K562 (cell line): ENCODE measurements around the gene FLT1. TPM values are rescaled to one million over a fixed set of nuclear protein-coding genes. Genes with fewer than 3 reads are reported as not detected.

Source experiments
- ATAC-seq: fragments of 200-7000 bp; cut with Tn5 transposase; 3 replicates; pipeline ENCODE4 v1.9.1; 2020; ENCODE audit warnings: moderate library complexity
- BruUV-seq: library from RNA; stranded (reverse); fragments of 400-500 nt; replicated peaks from 2 replicates; lab custom pipeline; 2021; lab: Mats Ljungman, UMichigan
- CTCF ChIA-PET: fragments of 300-600 bp; formaldehyde crosslinking; extraction: SDS; loops from one replicate; lab custom pipeline; 2021; ENCODE audit warnings: low intra/inter-chr PET ratio; lab: Yijun Ruan, JAX
- POLR2A ChIA-PET: fragments of 300-600, 350-650 bp; sonication (Branson Sonifier 250); formaldehyde crosslinking; extraction: SDS; loops from one replicate; lab custom pipeline; 2021; ENCODE audit warnings: antibody characterized with exemption, inconsistent platforms; lab: Yijun Ruan, JAX
- DNase-seq, 4 experiments: peaks; one replicate each; pipeline versions ENCODE4 v3.0.0 to v3.0.0-alpha.2; 2011 to 2018; ENCODE audit warnings: low spot score in 3 of 4, mixed read lengths in 3 of 4; ENCODE audit errors: extremely low read depth in 1 of 4
- FAIRE-seq: peaks from 2 replicates; lab custom pipeline; 2011; peaks lifted over from hg19 to GRCh38; lab: Jason Lieb, UNC
- H2AFZ ChIP-seq: 2 replicates; pipeline ENCODE4 v1.6.0; 2011; ENCODE audit warnings: low read depth, low read length, control low read depth, inconsistent platforms
- H3K27ac ChIP-seq: fragments of 200-600 bp; 3 replicates; pipeline ENCODE4 v1.8.0; 2011; ENCODE audit warnings: low read depth, mild to moderate bottlenecking, control low read depth, inconsistent platforms, low read length, moderate library complexity, mixed read lengths; ENCODE audit errors: extremely low read depth
- H3K27me3 ChIP-seq, 2 experiments: fragments of 300-600 bp in 1 of 2; 2 replicates in 1 of 2; 3 replicates in 1 of 2; pipeline versions ENCODE4 v1.6.0 to v1.8.0; 2011; ENCODE audit warnings: inconsistent platforms in 2 of 2, low read length in 2 of 2, mild to moderate bottlenecking in 1 of 2, mixed read lengths in 1 of 2, moderate library complexity in 1 of 2; ENCODE audit not compliant: control insufficient read depth in 2 of 2, insufficient read depth in 2 of 2
- H3K36me3 ChIP-seq: fragments of 300-600 bp; 3 replicates; pipeline ENCODE4 v1.8.0; 2011; ENCODE audit warnings: mild to moderate bottlenecking, low read length, inconsistent platforms; ENCODE audit not compliant: control insufficient read depth, insufficient read depth
- H3K4me1 ChIP-seq, 2 experiments: fragments of 200-600 bp in 1 of 2; replicated peaks in 1 of 2; 2 replicates in 1 of 2; 3 replicates in 1 of 2; pipeline versions ENCODE4 v1.5.1 to v1.8.0; 2011; ENCODE audit warnings: inconsistent platforms in 2 of 2, low read length in 2 of 2, mild to moderate bottlenecking in 1 of 2, mixed read lengths in 1 of 2, moderate library complexity in 1 of 2; ENCODE audit not compliant: control insufficient read depth in 2 of 2, insufficient read depth in 2 of 2
- H3K4me2 ChIP-seq: 2 replicates; pipeline ENCODE4 v1.6.1; 2011; ENCODE audit warnings: low read length, control low read depth, inconsistent platforms, mixed read lengths; ENCODE audit not compliant: insufficient read depth
- H3K4me3 ChIP-seq: fragments of 200-600 bp; sonication (generic), shearing (Covaris generic); 2 replicates; pipeline ENCODE4 v1.5.1; 2016; ENCODE audit warnings: control low read depth, inconsistent platforms
- H3K79me2 ChIP-seq: fragments of 200-600 bp; 3 replicates; pipeline ENCODE4 v1.8.0; 2011; ENCODE audit warnings: low read length, inconsistent platforms; ENCODE audit not compliant: control insufficient read depth, insufficient read depth
- H3K9ac ChIP-seq, 2 experiments: 2 replicates each; pipeline versions ENCODE4 v1.6.0 to v1.6.1; 2011; ENCODE audit warnings: low read depth in 2 of 2, low read length in 2 of 2, control low read depth in 1 of 2, inconsistent platforms in 1 of 2, mild to moderate bottlenecking in 1 of 2, mixed read lengths in 1 of 2; ENCODE audit not compliant: insufficient read depth in 1 of 2
- H3K9me1 ChIP-seq: one replicate; pipeline ENCODE4 v1.6.0; 2011; ENCODE audit warnings: inconsistent platforms, mild to moderate bottlenecking, low read length, moderate library complexity; ENCODE audit not compliant: control insufficient read depth, insufficient read depth
- H3K9me3 ChIP-seq: replicated peaks from 2 replicates; pipeline ENCODE4 v1.5.1; 2011; ENCODE audit warnings: low read depth, low read length, inconsistent platforms; ENCODE audit not compliant: control insufficient read depth, insufficient read depth
- H4K20me1 ChIP-seq: replicated peaks from 2 replicates; pipeline ENCODE4 v1.6.1; 2011; ENCODE audit warnings: low read length, inconsistent platforms, mixed read lengths; ENCODE audit not compliant: control insufficient read depth, insufficient read depth
- ATF7 ChIP-seq: fragments of 450-650 bp; IDR thresholded peaks from 2 replicates; pipeline ENCODE4 v1.7.1; 2014; ENCODE audit warnings: mild to moderate bottlenecking, moderate library complexity
- BDP1 ChIP-seq: IDR thresholded peaks from 3 replicates; pipeline ENCODE4 v1.6.1; 2011; ENCODE audit not compliant: insufficient read length, insufficient read depth
- BHLHE40 ChIP-seq: IDR thresholded peaks from 2 replicates; pipeline ENCODE4 v1.6.1; 2011; ENCODE audit warnings: low read length, improper control_type of control experiment
- CTBP1 ChIP-seq: fragments of 450-650 bp; IDR thresholded peaks from 2 replicates; pipeline ENCODE4 v1.6.1; 2016; ENCODE audit warnings: borderline replicate concordance
- ETV1 ChIP-seq: fragments of 450-650 bp; conservative IDR thresholded peaks from 2 replicates; pipeline ENCODE4 v1.6.1; 2016; ENCODE audit warnings: missing genetic modification characterization, control low read depth, low read depth, missing compliant biosample characterization
- KDM1A ChIP-seq, 2 experiments: fragments of 450-650 bp; IDR thresholded peaks; 2 replicates each; pipeline ENCODE4 v1.6.1; 2016; ENCODE audit warnings: mild to moderate bottlenecking in 2 of 2
- MEF2A ChIP-seq: IDR thresholded peaks from 2 replicates; pipeline ENCODE4 v1.6.1; 2011; ENCODE audit warnings: low read depth, mild to moderate bottlenecking, low read length, moderate library complexity; ENCODE audit not compliant: control insufficient read depth
- MNT ChIP-seq, 2 experiments: fragments of 450-650 bp; conservative IDR thresholded peaks; 2 replicates each; pipeline ENCODE4 v1.6.1; 2017; ENCODE audit warnings: mild to moderate bottlenecking in 2 of 2, moderate library complexity in 2 of 2
- MTA2 ChIP-seq: fragments of 450-650 bp; IDR thresholded peaks from 2 replicates; pipeline ENCODE4 v1.6.1; 2016; ENCODE audit warnings: low read depth
- POLR2AphosphoS5 ChIP-seq: IDR thresholded peaks from 2 replicates; pipeline ENCODE4 v1.6.1; 2011; ENCODE audit warnings: mild to moderate bottlenecking, low read depth, low read length, moderate library complexity; ENCODE audit not compliant: control insufficient read depth, insufficient read depth
- RCOR1 ChIP-seq, 2 experiments: IDR thresholded peaks; 2 replicates each; pipeline ENCODE4 v1.6.1; 2012; ENCODE audit warnings: low read depth in 2 of 2, low read length in 2 of 2, borderline replicate concordance in 1 of 2, improper control_type of control experiment in 1 of 2
- SMAD4 ChIP-seq: fragments of 250-450 bp; sonication (Bioruptor Pico); conservative IDR thresholded peaks from 2 replicates; pipeline ENCODE4 v1.8.0; 2021; ENCODE audit warnings: inconsistent platforms, mild to moderate bottlenecking, moderate library complexity
- SRSF3 ChIP-seq: fragments of 200-400 bp; formaldehyde crosslinking; IDR thresholded peaks from 2 replicates; pipeline ENCODE4 v1.6.1; 2016; ENCODE audit warnings: mild to moderate bottlenecking, low read length, moderate library complexity; ENCODE audit not compliant: insufficient read depth
- TAL1 ChIP-seq: fragments of 450-650 bp; IDR thresholded peaks from 2 replicates; pipeline ENCODE4 v1.6.1; 2016; ENCODE audit warnings: mild to moderate bottlenecking
- TEAD4 ChIP-seq, 2 experiments: sonication (generic) in 1 of 2; formaldehyde crosslinking in 1 of 2; IDR thresholded peaks; 2 replicates each; pipeline versions ENCODE4 v1.6.1 to v1.8.0; 2012 to 2022; ENCODE audit warnings: borderline replicate concordance in 1 of 2, inconsistent platforms in 1 of 2, low read length in 1 of 2, mild to moderate bottlenecking in 1 of 2, missing genetic modification reagents in 1 of 2
- ZNF518B ChIP-seq: fragments of 250-450 bp; sonication (Bioruptor Pico); IDR thresholded peaks from 2 replicates; pipeline ENCODE4 v1.5.0; 2021; ENCODE audit warnings: mild to moderate bottlenecking, moderate library complexity
- WGBS: fragments of 100-300 bp; shearing (Covaris generic); methylation state at CpG from one replicate; pipeline ENCODE4 v1.1.6; 2016; ENCODE audit warnings: low coverage, mixed read lengths; ENCODE audit not compliant: insufficient coverage; ENCODE audit errors: missing lambda C conversion rate; 5-methylcytosine and 5-hydroxymethylcytosine counted together
- in situ Hi-C: fragments of 300-500 bp; cut with MboI; formaldehyde crosslinking; loops from 4 replicates; pipeline ENCODE4 v1.15.0; 2018; ENCODE audit warnings: inconsistent platforms, mixed read lengths
- intact Hi-C: fragments of 100-400 bp; cut with micrococcal nuclease; formaldehyde crosslinking; loops from 2 replicates; pipeline ENCODE4 v1.14.2; 2022
- polyA plus RNA-seq, 8 experiments: library from polyadenylated mRNA; depleted of rRNA in 4 of 8; stranded (reverse) in 5 of 8; unstranded in 3 of 8; fragments of >200 nt; fragmentation: Nextera tagmentation in 2 of 8; fragmentation: Illumina TruSeq in 1 of 8; extraction: Ambion mirVana in 2 of 8; extraction: Trizol in 1 of 8; gene quantifications; 2 replicates each; pipeline versions ENCODE4 v1.2.1 to v1.2.3, GENCODE V29; 2011 to 2014; ENCODE audit warnings: inconsistent platforms in 1 of 8, missing spikeins in 1 of 8
- total RNA-seq, 7 experiments: library from RNA; depleted of rRNA in 6 of 7; stranded (reverse); fragments of >200 nt in 6 of 7; fragmentation: Illumina TruSeq in 2 of 7; extraction: Trizol in 2 of 7; gene quantifications; 2 replicates each; pipeline versions ENCODE4 v1.2.1 to v1.2.3, GENCODE V29; 2011 to 2021; ENCODE audit warnings: low replicate concordance in 1 of 7

The FLT1 gene
- total and polyA plus RNA-seq, 9 of the 15 experiments (the other 6 are each of a cell fraction or from before 2014, with no cell fraction given) = 0.01 to 2.0 (median 0.22) TPM

- Histone ChIP-seq H3K4me1 (peaks cover 0 to 3% of the 10 kb centered on the region in 2 experiments; a peak in 2 of 5 replicates), H4K20me1 (no peaks in the 10 kb centered on the region), H3K9ac (no peak overlapping the region), H3K9me3 (no peaks in the 10 kb centered on the region), H3K9me1 (no peaks in the 10 kb centered on the region), H3K27ac (no peak overlapping the region), H3K27me3 (peaks cover 0 to 2% of the 10 kb centered on the region in 2 experiments; a peak in 1 of 5 replicates), H3K79me2 (no peaks in the 10 kb centered on the region), H3K36me3 (no peaks in the 10 kb centered on the region), H2AFZ (no peak overlapping the region), H3K4me3 (no peak overlapping the region), H3K4me2 (no peak overlapping the region)
- no TSS peak for BruUV-seq
- intact Hi-C loops (no loop called here), in situ Hi-C loops (no loop called here)
- 6% methylated on average over 5 of the region's 5 CpGs for WGBS
- ATAC-seq (peak; percentile 59), DNase-seq (peak; percentile 13 to 61 (median 28)), FAIRE-seq (peak; percentile 71)
- ChIA-PET POLR2A (no interaction called here), CTCF (no interaction called here)
- peak; percentile 96 for TF ChIP-seq KDM1A (IDR thresholded peaks at IDR 0.05)
- peak; percentile 73 for TF ChIP-seq BHLHE40
- no peak for TF ChIP-seq ATF7
- peak; percentile 61 for TF ChIP-seq MTA2
- TF ChIP-seq POLR2AphosphoS5 = 0 out of 2 replicates have a peak, but pooled peaks have one; percentile 40
- 0 out of 2 replicates have a peak, but pooled peaks have one; percentile 37 for TF ChIP-seq SMAD4 (CRISPR knock-in tag)
- TF ChIP-seq SRSF3 = no peak
- peak; percentile 52 for TF ChIP-seq TEAD4 (IDR thresholded peaks at IDR 0.05; ENCODE audit: low read length)
- no peak for TF ChIP-seq TEAD4 (CRISPR knock-in tag; IDR thresholded peaks at IDR 0.05; ENCODE audit: borderline replicate concordance)
- no peak for TF ChIP-seq MEF2A
- TF ChIP-seq CTBP1 = 0 out of 2 replicates have a peak, but pooled peaks have one; percentile 18
- peak; percentile 55 to 92; a peak in 3 of 4 replicates for TF ChIP-seq RCOR1 (IDR thresholded peaks at IDR 0.05; ENCODE audit: borderline replicate concordance in 1 of 2, low read depth in 2 of 2, low read length in 2 of 2)
- TF ChIP-seq BDP1 = no peak
- no peak for TF ChIP-seq ZNF518B
- peak; percentile 57 for TF ChIP-seq ETV1 (tag)
- 0 out of 4 replicates have a peak, but pooled peaks of 1 of the 2 experiments have one; percentile 28 for TF ChIP-seq MNT (conservative IDR thresholded peaks at IDR 0.05)
- TF ChIP-seq TAL1 = peak; percentile 89
These were observed 147.2 kb downstream of the FLT1 start for GRCh38 chr13:28347456-28348371.
